ENCODE data around the gene SHLD1.
"Not testable (repeated sequence)": the region's sequence is repeated elsewhere in the genome, so short reads cannot be mapped to it uniquely, and the experiment has no call there.

SHLD1 gene, protein sequence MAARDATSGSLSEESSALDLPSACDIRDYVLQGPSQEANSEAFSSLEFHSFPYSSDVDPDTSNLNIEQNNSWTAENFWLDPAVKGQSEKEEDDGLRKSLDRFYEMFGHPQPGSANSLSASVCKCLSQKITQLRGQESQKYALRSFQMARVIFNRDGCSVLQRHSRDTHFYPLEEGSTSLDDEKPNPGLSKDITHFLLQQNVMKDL

GRCh38 chr20:5749952-5750779 lies at the start of gene SHLD1:
SHLD1 (plus strand) TSS chr20:5750401; CDS start chr20:5772866, 22,465 bp downstream.
- DNase-seq (ENCODE audit: low read depth): peak; percentile 91

DNA sequence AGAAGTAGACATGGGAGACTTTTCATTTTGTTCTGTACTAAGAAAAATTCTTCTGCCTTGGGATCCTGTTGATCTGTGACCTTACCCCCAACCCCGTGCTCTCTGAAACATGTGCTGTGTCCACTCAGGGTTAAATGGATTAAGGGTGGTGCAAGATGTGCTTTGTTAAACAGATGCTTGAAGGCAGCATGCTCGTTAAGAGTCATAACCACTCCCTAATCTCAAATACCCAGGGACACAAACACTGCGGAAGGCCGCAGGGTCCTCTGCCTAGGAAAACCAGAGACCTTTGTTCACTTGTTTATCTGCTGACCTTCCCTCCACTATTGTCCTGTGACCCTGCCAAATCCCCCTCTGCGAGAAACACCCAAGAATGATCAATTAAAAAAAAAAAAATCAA lies 47.9 kb upstream of the SHLD1 start:
- DNase-seq (ENCODE audit: low read depth): not testable (repeated sequence)

GRCh38 chr20:5703681-5704101 lies 46.5 kb upstream of the SHLD1 start:
- no peak for DNase-seq (ENCODE audit: low read depth)

DNA sequence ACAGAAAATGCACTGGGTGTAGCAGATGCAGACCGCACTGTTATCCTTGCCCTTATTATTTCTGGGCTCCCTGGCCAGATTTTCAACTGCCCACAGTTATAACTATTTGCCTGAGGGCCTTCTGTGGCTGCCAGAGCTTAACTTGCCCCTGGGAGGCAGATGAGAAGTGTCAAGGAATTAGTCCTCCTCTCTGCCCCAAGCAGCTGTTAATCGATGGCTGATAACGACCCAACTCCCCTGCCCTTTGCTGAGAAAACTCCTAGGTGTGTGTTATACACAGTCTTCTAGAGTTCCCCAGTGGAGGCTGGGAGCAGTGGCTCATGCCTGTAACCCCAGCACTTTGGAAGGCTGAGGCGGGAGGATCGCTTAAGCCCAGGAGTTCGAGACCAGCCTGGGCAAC lies 44.4 kb upstream of the SHLD1 start:
- DNase-seq (ENCODE audit: low read depth): no peak

- DNase-seq (ENCODE audit: low read depth): no peak
Observed at GRCh38 chr20:5706797-5707196, 43.4 kb upstream of the SHLD1 start.

- no peak for DNase-seq (ENCODE audit: low read depth)
Observed at GRCh38 chr20:5710551-5710950, 39.6 kb upstream of the SHLD1 start.

GRCh38 chr20:5714261-5715041 lies 35.8 kb upstream of the SHLD1 start:
- DNase-seq (ENCODE audit: low read depth): peak; percentile 23

GRCh38 chr20:5715071-5715841 lies 34.9 kb upstream of the SHLD1 start:
- no peak for DNase-seq (ENCODE audit: low read depth)

- DNase-seq (ENCODE audit: low read depth): no peak
Observed at GRCh38 chr20:5716953-5717352, 33.2 kb upstream of the SHLD1 start.

DNA sequence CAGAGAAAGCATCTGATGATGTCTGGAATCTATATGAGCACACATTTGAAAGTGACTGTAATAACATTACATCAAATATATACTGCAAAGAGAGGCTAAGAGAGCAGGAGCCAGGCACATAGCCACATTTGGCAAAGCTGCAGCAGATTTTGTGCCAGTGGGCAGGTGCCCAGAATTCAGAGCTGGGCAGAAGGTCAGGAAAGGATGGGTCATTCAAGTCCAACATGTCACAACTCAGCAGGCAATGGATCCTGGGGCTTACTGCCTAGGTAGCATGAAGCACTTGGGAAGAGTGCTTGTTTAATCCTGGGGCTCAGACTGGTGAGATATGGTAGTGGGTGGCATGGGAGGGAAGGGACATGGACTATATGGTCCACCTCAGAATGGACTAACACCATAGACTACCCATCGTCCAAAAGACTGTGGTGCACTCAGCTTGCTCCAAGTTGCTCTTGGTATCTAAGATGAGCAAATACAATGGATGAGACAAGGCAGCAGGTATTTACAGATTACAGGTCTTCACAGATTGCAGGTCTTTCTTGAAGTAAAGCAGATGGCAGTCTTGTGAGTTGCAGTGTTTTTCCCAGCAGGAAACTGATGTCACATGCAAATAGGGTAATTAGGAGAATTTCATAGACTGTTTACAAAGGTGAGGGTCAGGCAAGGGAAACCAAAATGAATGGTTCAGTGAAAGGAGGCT lies 31.2 kb upstream of the SHLD1 start:
- no peak for DNase-seq (ENCODE audit: low read depth)

- peak; percentile 68 for DNase-seq (ENCODE audit: low read depth)
Observed at GRCh38 chr20:5719861-5720403, 30.3 kb upstream of the SHLD1 start.

GRCh38 chr20:5720696-5721095 lies 29.5 kb upstream of the SHLD1 start:
- no peak for DNase-seq (ENCODE audit: low read depth)

DNA sequence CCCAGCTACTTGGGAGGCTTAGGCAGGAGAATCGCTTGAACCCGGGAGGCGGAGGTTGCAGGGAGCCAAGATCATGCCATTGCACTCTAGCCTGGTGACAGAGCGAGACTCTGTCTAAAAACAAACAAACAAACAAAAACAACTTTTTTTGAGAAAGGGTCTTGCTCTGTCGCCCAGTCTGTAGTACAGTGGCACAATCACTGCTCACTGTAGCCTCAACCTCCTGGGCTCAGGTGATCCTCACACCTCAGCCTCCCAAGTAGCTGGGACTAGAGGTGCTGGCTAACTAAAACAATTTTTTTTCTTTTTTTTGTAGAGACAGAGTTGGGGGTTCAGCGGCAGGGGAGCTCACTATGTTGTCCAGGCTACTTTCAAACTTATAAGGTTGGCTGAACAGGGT lies 28.8 kb upstream of the SHLD1 start:
- DNase-seq (ENCODE audit: low read depth): not testable (repeated sequence)

DNA sequence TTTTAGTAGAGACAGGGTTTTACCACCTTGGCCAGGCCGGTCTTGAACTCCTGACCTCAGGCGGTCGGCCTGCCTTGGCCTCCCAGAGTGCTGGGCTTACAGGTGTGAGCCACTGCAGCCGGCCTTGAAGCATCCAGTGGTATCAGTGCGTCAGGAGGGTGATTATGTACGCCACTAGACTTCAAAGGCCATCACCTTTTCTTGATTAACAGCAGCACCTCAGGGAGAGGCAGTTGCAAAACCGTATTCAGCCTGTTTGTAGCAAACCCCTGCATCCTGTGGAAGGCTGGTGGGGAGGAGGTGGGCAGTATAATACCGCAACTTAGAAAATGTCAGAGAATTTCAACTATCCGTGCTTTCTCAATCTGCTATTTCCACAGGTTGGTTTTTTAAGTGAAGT lies 27.3 kb upstream of the SHLD1 start:
- no peak for DNase-seq (ENCODE audit: low read depth)

GRCh38 chr20:5725183-5725463 lies 25.1 kb upstream of the SHLD1 start:
- not testable (repeated sequence) for DNase-seq (ENCODE audit: low read depth)

GRCh38 chr20:5727018-5727515 lies 23.1 kb upstream of the SHLD1 start:
- DNase-seq (ENCODE audit: low read depth): no peak

GRCh38 chr20:5729348-5729747 lies 20.9 kb upstream of the SHLD1 start:
- peak; percentile 67 for DNase-seq (ENCODE audit: low read depth)

GRCh38 chr20:5730131-5730530 lies 20.1 kb upstream of the SHLD1 start:
- no peak for DNase-seq (ENCODE audit: low read depth)

GRCh38 chr20:5731753-5732366 lies 18.3 kb upstream of the SHLD1 start:
- DNase-seq (ENCODE audit: low read depth): no peak

DNA sequence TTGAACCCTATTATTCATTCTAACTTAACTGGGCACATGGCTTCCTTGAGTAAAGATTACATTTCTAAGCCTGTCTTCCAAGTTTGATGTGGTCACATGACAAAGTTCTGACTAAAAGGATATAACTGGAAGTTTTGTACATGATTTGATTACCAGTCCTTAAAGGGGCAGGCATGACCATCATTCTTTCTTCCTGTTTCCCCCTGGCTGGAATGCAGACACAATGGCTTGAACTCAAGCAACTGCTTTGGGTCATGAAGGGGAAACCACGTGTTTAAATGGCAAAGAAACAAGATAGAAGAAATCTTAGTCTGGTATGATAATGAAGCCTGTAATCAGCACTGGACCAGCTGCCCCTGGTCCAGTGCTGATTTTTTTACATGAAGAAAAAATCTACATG lies 15.6 kb upstream of the SHLD1 start:
- DNase-seq (ENCODE audit: low read depth): peak; percentile 26
